ENCODE measurements around the gene INAFM2. TPM values are rescaled to one million over a fixed set of nuclear protein-coding genes. Genes with fewer than 3 reads are reported as not detected.
A peak's percentile ranks its signal among the peaks of the same experiment; 100 is the strongest.

INAFM2 gene
- total and polyA plus RNA-seq, 9 of the 15 experiments (the other 6 are each of a cell fraction or from before 2014, with no cell fraction given): 11.8 to 43.1 (median 27.2) TPM

- peak; percentile 60 for TF ChIP-seq SP1 (CRISPR knock-in tag; IDR thresholded peaks at IDR 0.05)
- no peak for TF ChIP-seq NR4A1 (CRISPR knock-in tag; IDR thresholded peaks at IDR 0.05)
- TF ChIP-seq NR4A1 (tag; IDR thresholded peaks at IDR 0.05): 0 out of 2 replicates have a peak, but pooled peaks have one; percentile 24
- peak; percentile 70 for TF ChIP-seq TFAP4 (CRISPR knock-in tag; IDR thresholded peaks at IDR 0.05; ENCODE audit: borderline replicate concordance)
- TF ChIP-seq BRCA1 (IDR thresholded peaks at IDR 0.05): no peak
- no peak for TF ChIP-seq BRCA1 (CRISPR knock-in tag; IDR thresholded peaks at IDR 0.05)
- TF ChIP-seq ELK1 (CRISPR knock-in tag; IDR thresholded peaks at IDR 0.05): no peak
- TF ChIP-seq BMI1 (IDR thresholded peaks at IDR 0.05; ENCODE audit: low read length): no peak; the same call in 1 of the 2 replicates
- no peak for TF ChIP-seq PTTG1 (tag; IDR thresholded peaks at IDR 0.05; ENCODE audit: low read depth)
- no peak for TF ChIP-seq ZNF75A (CRISPR knock-in tag; IDR thresholded peaks at IDR 0.05)
- TF ChIP-seq THRB (CRISPR knock-in tag; conservative IDR thresholded peaks at IDR 0.05): no peak
- TF ChIP-seq ZNF77 (CRISPR knock-in tag; IDR thresholded peaks at IDR 0.05): no peak
- TF ChIP-seq TCF7 (IDR thresholded peaks at IDR 0.05; ENCODE audit: borderline replicate concordance): no peak
- peak; percentile 61; the same call in 1 of the 2 replicates for TF ChIP-seq GABPB1 (CRISPR knock-in tag; IDR thresholded peaks at IDR 0.05)
- TF ChIP-seq SMC3 (conservative IDR thresholded peaks at IDR 0.05; ENCODE audit: insufficient read depth, low read depth, low read length): peak; percentile 100
- no peak for TF ChIP-seq ZNF3 (CRISPR knock-in tag; IDR thresholded peaks at IDR 0.05)
- no peak for TF ChIP-seq STAT5B (CRISPR knock-in tag; IDR thresholded peaks at IDR 0.05)
- TF ChIP-seq ZNF197 (CRISPR knock-in tag; IDR thresholded peaks at IDR 0.05; ENCODE audit: low read depth): no peak
- TF ChIP-seq ETS2 (tag; IDR thresholded peaks at IDR 0.05; ENCODE audit: borderline replicate concordance, poor library complexity, severe bottlenecking): no peak
- TF ChIP-seq ELK3 (CRISPR knock-in tag; IDR thresholded peaks at IDR 0.05): no peak
- TF ChIP-seq DPF2 (IDR thresholded peaks at IDR 0.05): no peak
- TF ChIP-seq SIRT6 (IDR thresholded peaks at IDR 0.05; ENCODE audit: low read depth, low read length): no peak
- TF ChIP-seq FOXK2 (conservative IDR thresholded peaks at IDR 0.05 in 1 of 2, IDR thresholded peaks at IDR 0.05 in 1 of 2; ENCODE audit: low read depth in 2 of 2): 0 out of 4 replicates have a peak, but pooled peaks of 1 of the 2 experiments have one; percentile 12
- no peak for TF ChIP-seq NFRKB (IDR thresholded peaks at IDR 0.05; ENCODE audit: low read depth)
Observed at GRCh38 chr15:40274350-40275274, 48.9 kb upstream of the INAFM2 start (continued).

All from K562 (cell line).